ENCODE results near the gene GANC.

DNA sequence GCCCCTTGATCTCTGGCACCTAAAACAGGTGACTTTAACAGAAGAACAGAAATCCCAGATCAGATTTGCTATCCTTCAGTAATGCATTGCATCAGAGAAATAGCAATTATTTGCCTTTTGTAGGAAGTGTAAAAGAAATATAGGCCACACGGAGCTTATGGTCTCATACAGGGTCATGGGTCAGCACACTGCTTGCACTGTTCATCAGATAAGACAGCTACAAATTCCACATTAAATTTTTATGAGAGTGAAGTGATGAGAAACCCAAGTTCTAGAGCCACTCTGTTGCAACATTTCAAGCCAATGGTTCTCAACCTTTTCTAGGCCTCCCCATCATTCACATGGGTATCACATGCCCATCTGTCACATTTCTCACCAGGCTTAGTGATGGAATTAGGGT lies 33.7 kb downstream of the GANC start:
- TF ChIP-seq, protein P1, sequence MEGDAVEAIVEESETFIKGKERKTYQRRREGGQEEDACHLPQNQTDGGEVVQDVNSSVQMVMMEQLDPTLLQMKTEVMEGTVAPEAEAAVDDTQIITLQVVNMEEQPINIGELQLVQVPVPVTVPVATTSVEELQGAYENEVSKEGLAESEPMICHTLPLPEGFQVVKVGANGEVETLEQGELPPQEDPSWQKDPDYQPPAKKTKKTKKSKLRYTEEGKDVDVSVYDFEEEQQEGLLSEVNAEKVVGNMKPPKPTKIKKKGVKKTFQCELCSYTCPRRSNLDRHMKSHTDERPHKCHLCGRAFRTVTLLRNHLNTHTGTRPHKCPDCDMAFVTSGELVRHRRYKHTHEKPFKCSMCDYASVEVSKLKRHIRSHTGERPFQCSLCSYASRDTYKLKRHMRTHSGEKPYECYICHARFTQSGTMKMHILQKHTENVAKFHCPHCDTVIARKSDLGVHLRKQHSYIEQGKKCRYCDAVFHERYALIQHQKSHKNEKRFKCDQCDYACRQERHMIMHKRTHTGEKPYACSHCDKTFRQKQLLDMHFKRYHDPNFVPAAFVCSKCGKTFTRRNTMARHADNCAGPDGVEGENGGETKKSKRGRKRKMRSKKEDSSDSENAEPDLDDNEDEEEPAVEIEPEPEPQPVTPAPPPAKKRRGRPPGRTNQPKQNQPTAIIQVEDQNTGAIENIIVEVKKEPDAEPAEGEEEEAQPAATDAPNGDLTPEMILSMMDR (IDR thresholded peaks at IDR 0.05 in 8 of 11, conservative IDR thresholded peaks at IDR 0.05 in 3 of 11), result no peak
- TF ChIP-seq POLR2AphosphoS5 (IDR thresholded peaks at IDR 0.05) (no peak), POLR2A (IDR thresholded peaks at IDR 0.05) (no peak)
